Measurements from ENCODE around the gene VPS9D1.

- TF ChIP-seq CTCF (IDR thresholded peaks at IDR 0.05; ENCODE audit: insufficient read depth, low read depth, low read length): no peak
- TF ChIP-seq EZH2 (IDR thresholded peaks at IDR 0.05; ENCODE audit: insufficient read depth, low read length): no peak
Measured at GRCh38 chr16:89686520-89687091, 34.1 kb downstream of the VPS9D1 start, which contains the start of gene CDK10.

Measured in astrocyte (in vitro differentiated cells and primary cell).